Sigmoid colon (tissue), 4 donors: ENCODE measurements around the gene IFNAR2.

Source experiments
- CTCF ChIP-seq, 4 experiments: fragments of 450-650 bp in 3 of 4; fragments of 200-600 bp in 1 of 4; IDR thresholded peaks; one replicate each; pipeline ENCODE4 v1.5.1; 2016 to 2019; ENCODE audit warnings: antibody characterized with exemption in 4 of 4, mild to moderate bottlenecking in 3 of 4, moderate library complexity in 2 of 4
- EP300 ChIP-seq, 4 donors: sonication (generic); formaldehyde crosslinking; IDR thresholded peaks; one replicate each; pipeline ENCODE4 v1.6.1; 2017; ENCODE audit warnings: antibody characterized with exemption in 4 of 4
- POLR2A ChIP-seq, 2 donors: fragments of 450-650 bp; IDR thresholded peaks; one replicate each; pipeline ENCODE4 v1.6.1; 2016; ENCODE audit warnings: antibody characterized with exemption in 2 of 2, mild to moderate bottlenecking in 2 of 2, moderate library complexity in 2 of 2

GRCh38 chr21:33189237-33189636 lies 40.5 kb upstream of the IFNAR2 start:
- TF ChIP-seq CTCF (IDR thresholded peaks at IDR 0.05) (no peak), POLR2A (IDR thresholded peaks at IDR 0.05) (no peak), EP300 (IDR thresholded peaks at IDR 0.05) (no peak)
